Keratinocyte (primary cell): Measurements from ENCODE around the gene CCNY. TPM values are rescaled to one million over a fixed set of nuclear protein-coding genes. Genes with fewer than 3 reads are reported as not detected.

ENCODE experiments used
- DNase-seq: peaks from one replicate; pipeline ENCODE4 v3.0.0-alpha.2; 2011; ENCODE audit warnings: low read depth, missing footprints, low spot score
- FAIRE-seq: peaks from 2 replicates; lab custom pipeline; 2011; peaks lifted over from hg19 to GRCh38; lab: Jason Lieb, UNC
- H2AFZ ChIP-seq: 2 replicates; pipeline ENCODE4 v1.6.0; 2012; ENCODE audit warnings: low read length, control low read depth, inconsistent platforms; ENCODE audit not compliant: control insufficient read depth
- H3K27ac ChIP-seq: 2 replicates; pipeline ENCODE4 v1.5.1; 2011; ENCODE audit warnings: low read length; ENCODE audit not compliant: control insufficient read depth, insufficient read depth
- H3K27me3 ChIP-seq: 3 replicates; pipeline ENCODE4 v1.6.0; 2011; ENCODE audit warnings: low read length; ENCODE audit not compliant: control insufficient read depth, insufficient read depth; ENCODE audit errors: extremely low read depth
- H3K36me3 ChIP-seq, 2 experiments: 2 replicates in 1 of 2; 3 replicates in 1 of 2; pipeline ENCODE4 v1.5.1; 2011; ENCODE audit warnings: low read length in 2 of 2, mild to moderate bottlenecking in 1 of 2; ENCODE audit not compliant: control insufficient read depth in 2 of 2, insufficient read depth in 2 of 2; ENCODE audit errors: extremely low read depth in 1 of 2
- H3K4me1 ChIP-seq: 3 replicates; pipeline ENCODE4 v1.5.1; 2011; ENCODE audit warnings: low read length; ENCODE audit not compliant: control insufficient read depth, insufficient read depth; ENCODE audit errors: extremely low read depth
- H3K4me2 ChIP-seq: 3 replicates; pipeline ENCODE4 v1.6.0; 2011; ENCODE audit warnings: low read depth, low read length; ENCODE audit not compliant: control insufficient read depth, insufficient read depth; ENCODE audit errors: extremely low read depth
- H3K4me3 ChIP-seq, 3 experiments: fragments of 200-600 bp in 1 of 3; sonication (generic) in 1 of 3; 2 replicates in 2 of 3; 3 replicates in 1 of 3; pipeline ENCODE4 v1.5.1; 2011 to 2016; ENCODE audit warnings: low read length in 3 of 3, mild to moderate bottlenecking in 3 of 3, control low read depth in 2 of 3, inconsistent platforms in 1 of 3, low read depth in 1 of 3, mixed read lengths in 1 of 3, mixed run types in 1 of 3, moderate library complexity in 1 of 3; ENCODE audit not compliant: control insufficient read depth in 2 of 3, insufficient read depth in 2 of 3; ENCODE audit errors: extremely low read depth in 1 of 3
- H3K79me2 ChIP-seq: 2 replicates; pipeline ENCODE4 v1.6.0; 2012; ENCODE audit warnings: low read length; ENCODE audit not compliant: control insufficient read depth, insufficient read depth
- H3K9ac ChIP-seq: 3 replicates; pipeline ENCODE4 v1.6.0; 2011; ENCODE audit warnings: low read length; ENCODE audit not compliant: control insufficient read depth, insufficient read depth; ENCODE audit errors: extremely low read depth
- H3K9me1 ChIP-seq: 3 replicates; pipeline ENCODE4 v1.6.0; 2011; ENCODE audit warnings: low read length; ENCODE audit not compliant: control insufficient read depth, insufficient read depth; ENCODE audit errors: extremely low read depth
- H3K9me3 ChIP-seq: 2 replicates; pipeline ENCODE4 v1.5.1; 2012; ENCODE audit warnings: low read depth, low read length; ENCODE audit not compliant: control insufficient read depth
- H4K20me1 ChIP-seq: 3 replicates; pipeline ENCODE4 v1.6.0; 2011; ENCODE audit warnings: low read length; ENCODE audit not compliant: control insufficient read depth, insufficient read depth; ENCODE audit errors: extremely low read depth
- EZH2 ChIP-seq: IDR thresholded peaks from one replicate; pipeline ENCODE4 v1.6.1; 2012; ENCODE audit warnings: inconsistent platforms, mild to moderate bottlenecking, low read length, moderate library complexity
- dilution Hi-C: fragments of 300-500 bp; cut with MboI; formaldehyde crosslinking; loops from one replicate; pipeline ENCODE4 v1.7.0; 2020; ENCODE audit warnings: low sequenced_read_pairs; ENCODE audit not compliant: extremely low pct_ligation_motif_present
- polyA plus RNA-seq, 5 experiments: library from polyadenylated mRNA; depleted of rRNA in 3 of 5; stranded (reverse) in 3 of 5; stranded (forward) in 1 of 5; unstranded in 1 of 5; fragments of >200 nt; gene quantifications; 1 replicate in 1 of 5; 2 replicates in 3 of 5; 3 replicates in 1 of 5; pipeline versions ENCODE4 v1.2.1 to v1.2.3, GENCODE V29; 2011 to 2012; ENCODE audit warnings: missing spikeins in 2 of 5, low read depth in 1 of 5, low replicate concordance in 1 of 5
- TF ChIP-seq, protein P1 (sequence below), 3 experiments: IDR thresholded peaks in 1 of 3; conservative IDR thresholded peaks in 1 of 3; optimal IDR thresholded peaks in 1 of 3; 2 replicates in 2 of 3; 3 replicates in 1 of 3; pipeline versions ENCODE3 to v1.5.1; 2011; ENCODE audit warnings: low read length in 3 of 3, mild to moderate bottlenecking in 3 of 3, moderate library complexity in 2 of 3, control low read depth in 1 of 3, inconsistent platforms in 1 of 3; ENCODE audit not compliant: insufficient read depth in 2 of 3; ENCODE audit errors: extremely low read depth in 1 of 3

Gene CCNY
- polyA plus RNA-seq, 1 donor (not counting 4 experiments of a cell fraction or from before 2014, with no cell fraction given) = 58.9 TPM

DNA sequence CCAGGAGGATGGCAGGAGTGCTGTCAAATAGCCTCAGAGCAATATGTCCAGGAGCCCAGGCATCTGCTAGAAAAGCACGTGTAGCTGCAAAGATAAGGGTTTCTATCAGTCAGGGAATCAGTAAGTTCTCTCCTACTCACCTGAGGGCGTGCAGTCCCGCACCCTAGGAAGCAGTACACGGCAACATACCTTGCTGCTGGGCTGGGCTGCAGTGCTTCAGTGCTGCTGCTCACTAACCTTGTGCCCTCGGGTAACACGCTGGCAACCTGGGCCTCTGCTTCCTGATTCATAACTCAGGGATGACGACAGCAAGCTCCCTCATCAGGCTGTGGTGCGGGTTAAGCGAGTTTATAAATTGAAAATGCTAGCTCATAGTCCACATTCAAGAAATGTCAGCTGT, 29.5 kb upstream of the CCNY start:
- FAIRE-seq = peak; percentile 94
- Histone ChIP-seq H3K4me1 (peaks cover 9% of the 10 kb centered on the region), H3K4me3 (peak overlapping the region in 2 of 3 experiments; percentile 58 to 63), H3K9me1 (no peaks in the 10 kb centered on the region), H4K20me1 (no peaks in the 10 kb centered on the region), H3K9ac (peak overlapping the region; percentile 68), H3K4me2 (peak overlapping the region; percentile 79), H3K27ac (peak overlapping the region; percentile 88), H3K27me3 (no peaks in the 10 kb centered on the region), H2AFZ (peak overlapping the region; percentile 52), H3K9me3 (no peaks in the 10 kb centered on the region), H3K79me2 (no peaks in the 10 kb centered on the region), H3K36me3 (no peaks in the 10 kb centered on the region)
- DNase-seq = peak; percentile 93
- TF ChIP-seq EZH2 = no peak
- TF ChIP-seq, protein P1, sequence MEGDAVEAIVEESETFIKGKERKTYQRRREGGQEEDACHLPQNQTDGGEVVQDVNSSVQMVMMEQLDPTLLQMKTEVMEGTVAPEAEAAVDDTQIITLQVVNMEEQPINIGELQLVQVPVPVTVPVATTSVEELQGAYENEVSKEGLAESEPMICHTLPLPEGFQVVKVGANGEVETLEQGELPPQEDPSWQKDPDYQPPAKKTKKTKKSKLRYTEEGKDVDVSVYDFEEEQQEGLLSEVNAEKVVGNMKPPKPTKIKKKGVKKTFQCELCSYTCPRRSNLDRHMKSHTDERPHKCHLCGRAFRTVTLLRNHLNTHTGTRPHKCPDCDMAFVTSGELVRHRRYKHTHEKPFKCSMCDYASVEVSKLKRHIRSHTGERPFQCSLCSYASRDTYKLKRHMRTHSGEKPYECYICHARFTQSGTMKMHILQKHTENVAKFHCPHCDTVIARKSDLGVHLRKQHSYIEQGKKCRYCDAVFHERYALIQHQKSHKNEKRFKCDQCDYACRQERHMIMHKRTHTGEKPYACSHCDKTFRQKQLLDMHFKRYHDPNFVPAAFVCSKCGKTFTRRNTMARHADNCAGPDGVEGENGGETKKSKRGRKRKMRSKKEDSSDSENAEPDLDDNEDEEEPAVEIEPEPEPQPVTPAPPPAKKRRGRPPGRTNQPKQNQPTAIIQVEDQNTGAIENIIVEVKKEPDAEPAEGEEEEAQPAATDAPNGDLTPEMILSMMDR (optimal IDR thresholded peaks at IDR 0.05 in 1 of 3, IDR thresholded peaks at IDR 0.05 in 1 of 3, conservative IDR thresholded peaks at IDR 0.05 in 1 of 3; ENCODE audit: extremely low read depth in 1 of 3, insufficient read depth in 2 of 3, low read length in 3 of 3) = peak in 2 of 3 experiments; percentile 16 to 32
- dilution Hi-C loops = no loop called here

GRCh38 chr10:35307297-35307696, 29.0 kb upstream of the CCNY start:
- DNase-seq (peak; percentile 48), FAIRE-seq (no peak)
- H4K20me1 ChIP-seq = no peaks in the 10 kb centered on the region
- no peaks in the 10 kb centered on the region for H3K27me3 ChIP-seq
- dilution Hi-C loops = no loop called here
- H3K27ac ChIP-seq = peak overlapping the region; percentile 88
- no peaks in the 10 kb centered on the region for H3K79me2 ChIP-seq
- peak overlapping the region; percentile 79 for H3K4me2 ChIP-seq
- H3K9me3 ChIP-seq = no peaks in the 10 kb centered on the region
- H3K4me1 ChIP-seq = peaks cover 9% of the 10 kb centered on the region
- no peak for TF ChIP-seq EZH2
- TF ChIP-seq, protein P1 (optimal IDR thresholded peaks at IDR 0.05 in 1 of 3, IDR thresholded peaks at IDR 0.05 in 1 of 3, conservative IDR thresholded peaks at IDR 0.05 in 1 of 3; ENCODE audit: extremely low read depth in 1 of 3, insufficient read depth in 2 of 3, low read length in 3 of 3) = no peak
- peak overlapping the region; percentile 25 for H2AFZ ChIP-seq
- no peaks in the 10 kb centered on the region for H3K36me3 ChIP-seq
- peak overlapping the region in 2 of 3 experiments; percentile 1 to 58 for H3K4me3 ChIP-seq
- no peaks in the 10 kb centered on the region for H3K9me1 ChIP-seq
- peak overlapping the region; percentile 68 for H3K9ac ChIP-seq
